GM12801 (cell line): ENCODE results near the gene MGST2.

ENCODE experiments used
- CTCF ChIP-seq: IDR thresholded peaks from one replicate; pipeline ENCODE4 v1.5.1; 2011; ENCODE audit warnings: control low read depth; ENCODE audit not compliant: insufficient read length; ENCODE audit errors: extremely low read depth

The MGST2 gene

GRCh38 chr4:139651282-139652194 lies 14.1 kb upstream of the MGST2 start:
- TF ChIP-seq CTCF: no peak

GRCh38 chr4:139654516-139654915 lies 11.1 kb upstream of the MGST2 start:
- no peak for TF ChIP-seq CTCF

- TF ChIP-seq CTCF: no peak
These were observed 10.5 kb upstream of the MGST2 start for GRCh38 chr4:139655116-139655515.

GRCh38 chr4:139656614-139657486 lies 8.8 kb upstream of the MGST2 start:
- no peak for TF ChIP-seq CTCF

GRCh38 chr4:139658185-139658584 lies 7.4 kb upstream of the MGST2 start:
- no peak for TF ChIP-seq CTCF

- no peak for TF ChIP-seq CTCF
These were observed 6.8 kb upstream of the MGST2 start for GRCh38 chr4:139658586-139659382.
